G401 (cell line): ENCODE results near the gene SLC66A2. TPM values are rescaled to one million over a fixed set of nuclear protein-coding genes. Genes with fewer than 3 reads are reported as not detected.

ENCODE experiments used
- DNase-seq: peaks from one replicate; pipeline ENCODE4 v3.0.0-alpha.2; 2015; ENCODE audit warnings: low spot score
- in situ Hi-C: cut with HindIII; loops from 2 replicates; pipeline ENCODE4 v1.10.0; 2016; ENCODE audit warnings: low sequenced_read_pairs, mixed read lengths
- total RNA-seq: library from RNA; depleted of rRNA; stranded (reverse); fragments of >200 nt; shearing (Covaris generic); gene quantifications from 2 replicates; pipeline ENCODE4 v1.2.3, GENCODE V29; 2014

The SLC66A2 gene
- total RNA-seq, 1 experiment from 2014 or later, result 65.7 TPM

DNA sequence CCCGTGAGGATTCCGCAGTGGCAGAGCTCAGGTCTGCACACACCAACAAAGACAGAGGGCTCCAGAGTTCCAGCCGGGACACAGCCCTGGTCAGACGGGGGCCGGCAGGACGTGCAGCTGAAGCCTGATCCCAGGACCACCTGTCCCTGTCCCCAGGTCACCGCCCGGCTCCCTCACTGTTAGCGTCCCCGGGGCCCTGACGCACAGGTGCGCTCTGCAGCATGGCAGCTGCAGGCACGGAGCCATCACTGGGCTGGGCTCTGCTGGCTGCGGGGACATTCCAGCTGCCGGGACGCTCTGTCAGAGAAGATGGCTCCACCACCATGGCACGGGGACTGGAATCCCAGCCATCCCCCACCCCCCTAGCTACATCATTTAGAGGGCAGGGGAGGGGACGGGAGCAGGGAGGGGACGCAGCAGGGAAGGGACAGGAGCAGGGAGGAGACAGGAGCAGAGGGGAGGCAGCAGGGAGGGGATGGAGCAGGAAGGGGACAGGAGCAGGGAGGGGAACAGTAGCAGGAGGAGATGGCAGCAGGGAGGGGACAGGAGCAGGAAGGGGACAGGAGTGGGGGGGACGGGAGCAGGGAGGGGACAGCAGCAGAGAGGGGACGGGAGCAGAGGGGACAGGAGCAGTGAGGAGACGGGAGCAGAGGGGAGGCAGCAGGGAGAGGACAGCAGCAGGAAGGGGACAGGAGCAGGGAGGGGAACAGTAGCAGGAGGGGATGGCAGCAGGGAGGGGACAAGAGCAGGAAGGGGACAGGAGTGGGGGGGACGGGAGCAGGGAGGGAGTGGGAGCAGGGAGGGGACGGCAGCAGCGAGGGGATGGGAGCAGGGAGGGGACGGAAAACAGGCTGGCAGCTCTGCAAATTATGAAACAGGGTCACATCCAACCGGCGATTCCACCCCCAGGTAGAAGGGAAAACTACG lies 39.8 kb downstream of the SLC66A2 start:
- in situ Hi-C loops, result no loop called here
- DNase-seq, result peak; percentile 68

DNA sequence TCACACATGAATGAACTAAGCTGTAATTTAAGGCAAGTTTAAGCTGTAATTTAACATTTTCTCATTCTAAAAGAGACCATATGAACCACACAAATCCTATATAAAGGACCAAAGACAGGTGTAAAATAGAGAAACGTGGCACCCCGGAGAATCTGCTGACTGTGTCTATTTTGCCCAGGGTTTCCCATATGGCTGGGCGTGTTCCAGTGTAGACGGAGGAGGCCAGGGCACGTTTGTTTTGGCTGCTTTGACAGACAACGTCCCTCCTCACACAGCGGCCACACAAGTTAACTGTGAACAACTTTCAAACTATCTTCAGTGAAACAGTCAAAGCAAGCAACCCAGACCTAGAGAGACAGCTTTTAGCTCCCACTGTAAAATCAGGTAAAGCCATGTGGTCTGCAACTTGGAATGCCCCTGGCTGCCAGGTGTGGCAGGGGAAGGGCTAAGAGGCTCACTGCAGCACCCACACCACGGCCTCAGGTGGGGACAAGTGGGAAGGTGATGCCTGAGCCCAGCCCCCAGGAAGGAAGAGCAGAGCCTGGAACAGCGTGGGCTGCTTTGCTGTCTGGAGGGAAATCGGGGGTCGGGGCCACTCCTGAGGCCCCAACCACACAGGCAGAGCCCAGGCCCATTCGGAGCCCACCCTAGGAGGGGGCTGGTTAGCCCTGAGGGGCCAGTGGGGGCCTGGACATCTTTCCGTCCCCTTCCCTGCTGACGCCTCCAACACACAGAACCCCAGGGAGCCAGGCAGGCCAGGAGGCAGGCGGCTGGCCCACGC lies 40.7 kb downstream of the SLC66A2 start:
- no peak for DNase-seq
- in situ Hi-C loops, result no loop called here

DNA sequence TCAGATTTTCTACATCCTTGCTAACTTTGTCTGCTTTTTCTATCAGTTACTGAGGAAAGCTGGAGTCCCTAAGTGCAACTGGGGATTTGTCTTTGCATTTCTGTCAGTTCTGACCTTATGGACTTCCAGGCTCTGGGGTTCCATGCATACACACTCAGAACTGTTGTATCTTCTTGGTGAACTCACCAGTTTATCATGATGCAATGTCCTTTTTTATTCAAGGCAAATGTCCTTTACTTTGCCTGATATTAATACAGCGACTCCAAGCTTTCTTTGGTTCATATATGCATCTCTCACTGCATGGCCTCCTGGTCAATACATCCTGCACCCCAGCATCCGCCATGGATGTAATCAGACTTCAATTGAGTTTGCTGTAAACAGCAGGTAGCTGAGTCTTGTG lies 44.7 kb downstream of the SLC66A2 start:
- no peak for DNase-seq
- in situ Hi-C loops, result no loop called here

DNA sequence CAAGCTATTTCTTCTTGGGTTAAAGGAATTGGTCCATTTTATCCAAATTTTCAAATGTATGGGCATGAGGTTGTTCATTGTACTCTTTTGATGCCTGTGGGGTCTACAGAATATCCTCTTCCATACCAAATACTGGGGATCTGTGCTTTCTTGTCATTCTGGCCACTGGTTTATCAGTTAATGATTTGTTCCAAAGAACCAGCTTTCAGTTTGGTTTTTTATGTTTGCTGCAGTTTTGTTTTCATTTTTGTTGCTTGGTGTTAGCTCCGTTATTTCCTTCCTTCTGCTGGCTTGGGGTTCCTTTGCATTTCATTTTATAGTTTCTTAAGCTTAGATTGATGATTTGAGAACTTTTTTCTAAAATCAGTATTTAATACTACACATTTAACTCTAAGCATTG lies 45.5 kb downstream of the SLC66A2 start:
- no peak for DNase-seq
- in situ Hi-C loops, result no loop called here

DNA sequence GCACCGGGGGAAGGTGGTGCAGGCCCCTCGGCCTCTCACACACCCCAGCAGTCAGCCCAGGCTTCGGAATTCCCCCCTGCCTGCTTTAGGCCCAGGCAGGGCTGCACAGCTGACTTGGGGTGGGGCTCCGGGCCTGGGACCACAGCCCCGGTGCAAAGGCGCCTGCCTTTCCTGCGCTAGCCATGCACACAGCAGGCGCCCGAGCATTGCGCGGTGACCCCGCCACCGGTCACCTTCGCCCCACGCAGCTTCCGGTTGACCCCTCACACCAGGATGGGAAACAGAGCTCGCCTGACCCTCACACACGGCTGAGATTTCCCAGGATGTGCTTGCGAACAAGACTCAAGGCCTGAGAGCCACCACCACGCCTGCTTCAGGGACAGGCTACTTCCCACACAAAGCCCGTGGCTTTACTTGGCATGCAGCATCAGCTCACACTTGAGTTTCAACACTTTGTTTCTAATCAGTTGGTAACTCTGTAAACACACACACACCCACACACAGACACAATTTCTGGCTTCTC lies 46.0 kb downstream of the SLC66A2 start:
- in situ Hi-C loops, result no loop called here
- no peak for DNase-seq

DNA sequence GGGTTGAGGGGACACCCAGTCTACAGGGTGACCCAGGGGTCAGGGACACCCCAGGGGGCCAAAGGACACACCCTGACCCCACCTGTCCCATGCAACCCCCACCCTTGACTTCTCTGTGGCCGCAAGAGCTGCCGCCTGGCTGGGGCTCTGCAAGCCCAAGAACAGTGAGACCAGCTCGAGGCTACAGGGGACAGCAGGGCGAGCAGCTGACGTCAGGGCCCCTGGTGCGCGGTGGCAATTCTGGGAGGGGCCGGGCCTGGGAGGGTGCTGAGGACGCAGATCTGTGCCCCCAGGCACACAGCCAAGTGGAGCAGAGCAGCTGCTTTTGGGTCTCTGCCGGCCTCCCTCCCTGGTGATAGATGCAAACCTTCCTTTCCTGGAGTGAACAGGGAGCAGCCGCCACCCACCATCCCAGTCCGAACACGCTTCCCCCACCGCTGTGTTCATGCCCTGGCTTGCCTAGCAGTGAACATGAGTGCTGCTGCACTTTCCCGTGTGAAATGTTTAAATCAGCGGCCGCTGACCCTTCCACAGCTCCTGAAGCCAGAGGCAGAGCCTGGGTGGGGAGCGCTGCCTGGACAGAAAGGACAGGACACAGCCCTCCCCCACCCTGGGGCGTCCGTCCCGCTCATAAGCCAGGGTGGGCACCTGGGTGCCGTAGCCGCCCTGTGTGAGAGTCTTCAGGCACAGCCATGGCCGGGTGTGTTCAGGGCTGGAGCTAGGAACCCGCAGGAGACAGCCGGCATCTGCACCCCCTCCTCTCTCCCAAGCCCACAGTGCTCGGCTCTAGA lies 46.9 kb downstream of the SLC66A2 start:
- no peak for DNase-seq

DNA sequence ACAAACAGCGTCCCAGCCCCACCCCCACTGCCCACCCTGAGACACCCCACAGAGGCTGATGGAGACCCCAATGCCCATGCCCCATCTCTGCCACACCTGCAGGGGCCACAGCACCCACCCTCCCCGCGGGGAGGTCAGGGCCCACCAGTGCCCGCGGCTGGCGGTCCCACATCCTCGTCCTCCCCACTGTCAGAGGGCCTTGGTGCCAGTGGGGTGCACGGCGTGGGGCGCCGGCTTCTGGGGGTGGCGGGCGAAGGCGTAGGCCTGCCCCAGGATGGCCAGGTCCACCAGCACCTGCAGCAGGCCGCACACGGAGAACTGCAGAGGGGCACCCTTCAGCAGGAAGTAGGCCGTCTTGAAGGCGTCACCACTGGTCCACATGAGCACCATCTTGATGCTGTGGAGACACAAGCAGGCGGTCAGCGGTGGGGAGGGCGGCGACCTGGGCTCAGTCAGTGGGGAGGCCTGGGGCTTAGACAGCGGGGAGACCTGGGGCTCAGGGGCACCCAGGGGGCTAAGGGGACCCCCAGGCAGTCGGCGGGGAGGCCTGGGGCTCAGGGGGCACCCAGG lies 47.6 kb downstream of the SLC66A2 start:
- in situ Hi-C loops, result no loop called here
- no peak for DNase-seq

More for the DNA sequence above, 46.9 kb downstream of the SLC66A2 start:
- in situ Hi-C loops, result no loop called here

DNA sequence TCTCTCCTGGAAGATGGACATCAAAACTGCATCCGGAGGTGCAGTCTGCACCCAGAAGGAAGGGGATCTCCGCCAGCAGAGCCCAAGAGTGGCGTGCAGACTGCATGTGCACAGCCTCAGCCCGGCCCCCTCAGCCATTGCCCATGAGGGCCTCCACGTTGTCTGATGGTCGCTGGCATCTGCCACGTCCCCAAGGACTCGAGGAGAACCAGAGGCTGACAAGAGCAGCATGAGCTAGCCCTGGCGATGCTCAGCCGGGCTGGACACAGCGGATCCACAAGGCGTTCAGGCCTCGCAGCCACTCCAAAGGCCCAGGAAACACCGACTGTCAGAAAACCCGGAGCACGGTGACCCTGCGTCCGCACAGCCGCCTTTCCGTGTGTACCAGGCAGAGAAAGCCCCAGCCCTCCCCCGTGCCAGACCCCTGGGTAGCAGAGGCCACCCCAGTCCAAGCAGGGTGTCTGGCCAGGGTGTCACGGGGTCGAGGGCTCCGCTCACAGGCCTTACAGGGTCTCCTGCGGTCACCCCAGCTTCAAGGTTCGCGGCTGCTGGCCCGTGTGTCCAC lies 48.3 kb downstream of the SLC66A2 start:
- DNase-seq, result no peak
- in situ Hi-C loops, result no loop called here

DNA sequence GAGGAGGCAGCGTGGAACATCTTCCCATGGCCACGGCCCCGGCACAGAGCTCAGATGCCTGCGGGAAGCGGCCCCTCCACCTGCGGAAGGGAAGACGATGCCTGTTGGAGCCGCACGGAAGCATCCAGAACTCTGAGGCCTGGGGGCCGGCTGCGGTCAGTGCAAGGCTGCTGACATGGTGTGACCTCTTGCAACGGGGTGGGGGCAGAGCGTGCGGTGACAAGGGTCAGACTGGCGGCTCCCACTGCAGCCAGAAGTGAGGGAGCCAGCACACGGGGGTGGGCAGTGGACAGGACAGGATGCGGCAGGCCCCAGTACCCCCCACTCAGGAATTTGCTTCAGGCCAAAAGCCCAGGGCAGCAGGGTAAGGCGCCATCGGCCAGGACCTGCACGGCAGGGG lies 48.8 kb downstream of the SLC66A2 start:
- DNase-seq, result no peak
- in situ Hi-C loops, result no loop called here

DNA sequence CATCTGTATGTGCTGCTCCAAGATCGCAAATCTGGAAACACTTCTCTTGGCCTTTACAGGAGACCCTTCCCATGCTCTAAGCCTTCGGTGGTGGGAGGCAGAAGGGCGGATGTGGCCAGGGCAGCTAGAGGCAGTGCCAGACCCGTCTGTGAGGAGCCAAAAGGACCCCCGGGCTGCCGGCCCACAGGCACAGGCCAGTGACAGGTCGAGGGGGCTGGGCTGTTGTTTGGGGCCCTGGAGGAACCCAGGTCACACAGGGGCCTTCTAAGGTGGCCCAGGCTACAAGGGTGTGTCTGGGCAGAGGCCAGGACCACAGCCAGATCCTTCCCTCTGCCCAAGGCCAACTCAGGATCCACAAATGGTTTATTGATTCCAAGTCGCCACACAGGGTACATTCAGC lies 49.4 kb downstream of the SLC66A2 start:
- in situ Hi-C loops, result no loop called here
- no peak for DNase-seq

DNA sequence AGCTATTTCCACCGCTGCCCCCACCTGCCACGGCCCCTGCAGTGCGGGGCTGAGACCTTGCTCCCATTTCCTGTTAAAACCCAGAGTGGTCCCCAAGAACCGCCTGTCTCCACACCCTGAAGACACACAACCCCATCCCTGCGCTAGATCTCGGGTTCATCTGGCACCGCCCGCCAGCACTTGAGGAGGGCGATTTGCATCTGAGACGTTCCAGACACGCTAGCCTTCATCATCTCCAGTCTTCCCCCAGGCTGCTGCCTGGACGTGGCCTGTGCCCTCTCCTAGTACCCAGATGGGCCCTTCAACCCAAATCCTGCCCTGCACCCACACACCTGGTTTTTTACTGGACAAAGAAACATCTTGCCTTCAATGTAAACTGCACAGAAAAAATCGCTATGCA lies 49.8 kb downstream of the SLC66A2 start:
- in situ Hi-C loops, result no loop called here
- no peak for DNase-seq

DNA sequence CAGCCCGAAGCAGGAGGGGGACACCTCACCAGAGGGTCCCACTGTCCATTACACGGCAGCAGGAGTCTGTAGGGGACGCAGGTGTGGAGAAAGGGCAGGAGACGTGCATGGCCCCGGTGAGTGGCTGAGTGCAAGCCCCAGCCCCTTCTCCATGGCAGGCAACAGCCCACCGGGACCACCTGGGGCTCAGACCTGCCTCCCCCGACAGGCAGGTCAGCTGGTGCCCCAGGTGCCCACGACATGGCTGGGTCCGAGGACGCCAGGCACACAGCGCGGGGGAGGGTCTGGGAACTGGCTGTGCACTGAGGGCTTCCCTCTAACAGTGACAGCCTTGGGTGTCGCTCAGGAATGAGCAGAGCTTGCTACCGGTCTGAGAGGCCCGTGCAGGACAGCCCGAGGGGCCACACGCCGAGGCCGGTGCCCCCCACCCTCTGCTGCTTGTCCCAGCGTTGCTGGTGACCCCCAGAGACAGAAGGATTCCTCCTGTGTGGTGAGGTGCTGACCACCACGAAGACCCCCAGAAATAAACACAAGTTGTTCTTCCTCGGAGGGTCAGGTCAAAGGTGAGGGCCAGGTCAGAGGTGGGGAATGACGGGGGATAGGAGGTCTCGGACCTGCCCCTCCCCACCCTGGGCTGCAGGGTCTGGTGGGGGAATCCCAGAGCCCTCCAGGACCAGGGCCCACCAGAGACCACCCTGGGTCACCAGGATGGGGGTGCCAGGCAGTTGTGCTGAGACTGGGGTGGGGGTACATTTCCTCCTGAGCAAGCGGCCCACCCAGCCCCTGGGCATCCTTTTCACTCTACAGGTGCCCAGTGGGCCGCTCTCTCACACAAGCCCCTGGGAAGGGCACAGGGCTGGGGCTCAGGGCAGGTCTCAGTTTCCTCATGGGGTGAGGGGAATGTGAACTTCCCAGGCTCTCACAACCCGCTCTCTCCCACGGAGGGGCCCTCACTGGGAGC lies 50.6 kb downstream of the SLC66A2 start:
- no peak for DNase-seq
- in situ Hi-C loops, result no loop called here

DNA sequence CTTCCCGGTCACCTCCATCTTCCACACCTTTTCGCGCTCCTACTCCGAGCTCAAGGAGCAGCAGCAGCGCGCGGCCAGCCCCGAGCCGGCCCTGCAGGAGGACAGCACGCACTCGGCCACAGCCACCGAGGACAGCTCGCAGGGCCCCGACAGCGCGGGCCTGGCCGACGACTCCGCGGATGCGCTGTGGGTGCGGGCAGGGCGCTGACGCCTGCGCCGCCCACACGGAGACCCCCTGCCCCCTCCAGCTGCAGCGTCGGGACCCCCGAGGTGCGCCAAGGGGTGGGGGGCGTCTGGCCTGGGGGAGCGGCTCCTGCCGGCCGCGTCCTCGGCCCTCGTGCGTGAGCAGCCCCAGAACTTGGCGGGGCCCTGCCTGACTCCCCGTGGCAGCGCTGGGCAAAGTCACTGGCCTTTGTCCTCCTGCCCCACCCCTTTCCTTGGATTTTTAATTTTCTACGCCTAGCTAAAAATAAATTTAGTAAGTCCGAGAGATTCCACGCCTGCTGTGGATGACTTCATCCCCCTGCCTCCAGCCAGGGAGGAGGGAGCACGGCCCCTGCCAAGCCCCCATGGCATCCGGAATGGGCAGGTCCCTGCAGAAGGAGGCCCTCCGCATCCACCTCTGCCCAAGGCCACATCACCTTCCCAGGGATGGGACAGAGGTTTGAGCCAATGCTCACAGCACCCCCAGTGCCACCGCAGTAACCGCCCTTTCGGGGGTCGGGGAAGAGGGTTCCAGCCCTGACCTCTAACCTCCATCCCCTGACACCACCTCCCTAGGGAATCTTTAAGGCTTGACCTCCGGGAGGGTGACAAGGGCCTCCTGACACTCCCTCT lies 51.6 kb downstream of the SLC66A2 start:
- DNase-seq, result no peak
- in situ Hi-C loops, result no loop called here

DNA sequence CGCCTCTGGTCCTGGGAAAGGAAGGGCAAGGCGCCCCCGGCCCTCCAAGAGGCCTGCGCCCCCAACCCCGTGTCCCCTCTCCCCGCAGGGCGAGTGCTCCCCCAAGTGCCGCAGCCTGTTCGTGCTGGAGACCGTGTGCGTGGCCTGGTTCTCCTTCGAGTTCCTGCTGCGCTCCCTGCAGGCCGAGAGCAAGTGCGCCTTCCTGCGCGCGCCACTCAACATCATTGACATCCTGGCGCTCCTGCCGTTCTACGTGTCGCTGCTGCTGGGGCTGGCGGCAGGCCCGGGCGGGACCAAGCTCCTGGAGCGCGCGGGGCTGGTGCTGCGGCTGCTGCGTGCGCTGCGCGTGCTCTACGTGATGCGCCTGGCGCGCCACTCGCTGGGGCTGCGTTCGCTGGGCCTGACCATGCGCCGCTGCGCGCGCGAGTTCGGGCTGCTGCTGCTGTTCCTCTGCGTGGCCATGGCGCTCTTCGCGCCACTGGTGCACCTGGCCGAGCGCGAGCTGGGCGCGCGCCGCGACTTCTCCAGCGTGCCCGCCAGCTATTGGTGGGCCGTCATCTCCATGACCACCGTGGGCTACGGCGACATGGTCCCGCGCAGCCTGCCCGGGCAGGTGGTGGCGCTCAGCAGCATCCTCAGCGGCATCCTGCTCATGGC lies 52.4 kb downstream of the SLC66A2 start:
- in situ Hi-C loops, result no loop called here
- no peak for DNase-seq

DNA sequence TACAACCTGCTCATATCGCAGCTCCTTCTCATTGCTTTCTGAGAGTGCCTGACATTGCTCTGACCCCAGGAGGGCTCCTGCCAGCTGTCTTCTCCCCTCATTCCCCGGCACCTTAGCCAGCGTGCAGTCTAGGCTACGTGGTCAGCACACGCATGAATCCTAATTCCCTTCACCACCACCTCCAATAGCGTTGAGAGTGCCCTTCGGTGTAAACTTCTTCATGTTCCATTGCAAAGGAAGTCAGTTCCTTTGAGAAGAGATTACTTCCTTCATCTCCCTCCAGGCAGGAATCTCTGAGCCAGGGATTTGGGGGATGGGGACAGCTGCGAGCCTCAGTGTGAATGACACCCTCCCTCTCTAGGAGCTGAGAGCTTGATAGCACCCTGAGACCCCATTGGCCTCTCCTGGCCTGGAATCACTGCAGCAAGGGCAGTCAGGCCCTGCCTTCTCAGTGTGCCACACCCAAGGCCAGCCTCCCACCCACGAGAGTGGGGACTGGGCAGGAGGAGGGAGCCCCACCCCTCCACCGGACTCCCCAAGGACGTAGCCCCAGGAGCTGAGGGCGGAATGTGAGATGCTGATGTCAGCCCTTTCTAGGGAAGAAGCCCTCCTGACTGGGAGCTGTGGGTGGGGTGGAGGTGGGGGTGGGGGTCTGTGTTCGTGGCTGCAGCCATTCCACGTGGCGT lies 53.4 kb downstream of the SLC66A2 start:
- no peak for DNase-seq
- in situ Hi-C loops, result no loop called here

DNA sequence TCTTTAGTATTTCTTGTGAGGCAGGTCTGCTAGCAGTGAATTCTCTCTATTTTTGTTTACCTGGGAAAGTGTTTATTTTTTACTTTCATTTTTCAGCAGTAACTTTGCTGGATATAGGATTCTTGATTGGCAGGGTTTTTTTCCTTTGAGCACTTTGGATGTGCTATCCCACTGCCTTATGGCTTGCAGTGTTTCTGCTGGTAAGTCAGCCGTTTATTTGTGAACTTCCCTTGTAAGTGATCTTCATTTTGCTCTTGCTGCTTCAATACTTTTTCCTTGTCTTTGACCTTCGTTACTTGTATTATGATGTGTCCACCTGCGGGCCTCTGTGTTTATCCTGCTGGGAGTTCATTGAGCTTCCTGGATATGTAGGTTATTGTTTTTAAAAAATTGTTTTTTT lies 54.7 kb downstream of the SLC66A2 start:
- in situ Hi-C loops, result no loop called here
- DNase-seq, result no peak
